Measurements from ENCODE around the gene SLC30A4. TPM values are rescaled to one million over a fixed set of nuclear protein-coding genes. Genes with fewer than 3 reads are reported as not detected.

Gene SLC30A4
- polyA plus RNA-seq, 3 donors = 0.05 to 0.21 (median 0.17) TPM

- Histone ChIP-seq H3K79me2 (ENCODE audit: insufficient read depth, low read length) (no peaks in the 10 kb centered on the region), H3K4me2 (replicated peaks; ENCODE audit: extremely low read depth, low read length, poor library complexity, severe bottlenecking) (no peak overlapping the region), H3K9me3 (replicated peaks in 1 of 2; ENCODE audit: control insufficient read depth in 1 of 2, insufficient read depth in 1 of 2, low read length in 2 of 2) (no peaks in the 10 kb centered on the region), H3K9ac (ENCODE audit: insufficient read depth, low read length, poor library complexity, severe bottlenecking) (no peak overlapping the region), H4K20me1 (ENCODE audit: insufficient read depth, low read length) (no peaks in the 10 kb centered on the region), H3K27ac (ENCODE audit: low read depth in 1 of 2, low read length in 2 of 2) (no peak overlapping the region), H3K4me3 (replicated peaks in 1 of 3; ENCODE audit: low read depth in 2 of 3, low read length in 3 of 3) (no peak overlapping the region), H3K36me3 (replicated peaks in 1 of 2; ENCODE audit: control insufficient read depth in 1 of 2, insufficient read depth in 2 of 2, low read length in 2 of 2) (no peaks in the 10 kb centered on the region), H3K4me1 (ENCODE audit: control insufficient read depth in 1 of 2, insufficient read depth in 2 of 2, low read length in 2 of 2) (no peaks in the 10 kb centered on the region), H2AFZ (ENCODE audit: insufficient read depth, low read depth, low read length, poor library complexity, severe bottlenecking) (no peak overlapping the region), H3K27me3 (ENCODE audit: control insufficient read depth in 2 of 2, insufficient read depth in 2 of 2, low read length in 2 of 2) (peaks cover 0 to 6% of the 10 kb centered on the region in 2 donors)
- Mint-ChIP-seq H3K4me1 (no peaks in the 10 kb centered on the region), H3K4me3 (no peak overlapping the region), H3K27me3 (ENCODE audit: low read depth in 3 of 3) (peaks cover 14 to 20% (median 14%) of the 10 kb centered on the region in 3 donors), H3K27ac (no peak overlapping the region), H3K36me3 (no peaks in the 10 kb centered on the region), H3K9me3 (peaks cover 0 to 3% (median 0%) of the 10 kb centered on the region in 7 donors)
- intact Hi-C loops (cut with micrococcal nuclease) = no loop called here
- WGBS (ENCODE audit: insufficient coverage) = 97% methylated on average over 6 of the region's 9 CpGs
- TF ChIP-seq CTCF (IDR thresholded peaks at IDR 0.05) = no peak
- no peak for DNase-seq
Measured at GRCh38 chr15:45549541-45550220, 27.1 kb upstream of the SLC30A4 start.

GRCh38 chr15:45548753-45549520 is 26.4 kb upstream of the SLC30A4 start:
- TF ChIP-seq CTCF (IDR thresholded peaks at IDR 0.05) = no peak
- H3K4me2 ChIP-seq (replicated peaks; ENCODE audit: extremely low read depth, low read length, poor library complexity, severe bottlenecking) = no peak overlapping the region
- no peak overlapping the region for H3K27ac ChIP-seq (ENCODE audit: low read depth in 1 of 2, low read length in 2 of 2)

More at GRCh38 chr15:45548753-45549520, 26.4 kb upstream of the SLC30A4 start:
- intact Hi-C loops (cut with micrococcal nuclease) = no loop called here
- peaks cover 0 to 4% of the 10 kb centered on the region in 2 donors for H3K27me3 ChIP-seq (ENCODE audit: control insufficient read depth in 2 of 2, insufficient read depth in 2 of 2, low read length in 2 of 2)
- H3K9me3 ChIP-seq (replicated peaks in 1 of 2; ENCODE audit: control insufficient read depth in 1 of 2, insufficient read depth in 1 of 2, low read length in 2 of 2) = no peaks in the 10 kb centered on the region
- no peaks in the 10 kb centered on the region for H4K20me1 ChIP-seq (ENCODE audit: insufficient read depth, low read length)
- WGBS (ENCODE audit: insufficient coverage) = 94% methylated on average over 6 of the region's 17 CpGs
- no peak overlapping the region for H3K4me3 Mint-ChIP-seq
- no peaks in the 10 kb centered on the region for H3K79me2 ChIP-seq (ENCODE audit: insufficient read depth, low read length)
- H3K27me3 Mint-ChIP-seq (ENCODE audit: low read depth in 3 of 3) = peaks cover 7 to 19% (median 14%) of the 10 kb centered on the region in 3 donors
- no peak overlapping the region for H3K9ac ChIP-seq (ENCODE audit: insufficient read depth, low read length, poor library complexity, severe bottlenecking)
- no peaks in the 10 kb centered on the region for H3K4me1 Mint-ChIP-seq
- no peaks in the 10 kb centered on the region for H3K4me1 ChIP-seq (ENCODE audit: control insufficient read depth in 1 of 2, insufficient read depth in 2 of 2, low read length in 2 of 2)
- no peaks in the 10 kb centered on the region for H3K36me3 ChIP-seq (replicated peaks in 1 of 2; ENCODE audit: control insufficient read depth in 1 of 2, insufficient read depth in 2 of 2, low read length in 2 of 2)
- H3K4me3 ChIP-seq (replicated peaks in 1 of 3; ENCODE audit: low read depth in 2 of 3, low read length in 3 of 3) = no peak overlapping the region
- H2AFZ ChIP-seq (ENCODE audit: insufficient read depth, low read depth, low read length, poor library complexity, severe bottlenecking) = no peak overlapping the region
- DNase-seq = no peak
- H3K36me3 Mint-ChIP-seq = no peaks in the 10 kb centered on the region
- H3K27ac Mint-ChIP-seq = no peak overlapping the region
- peaks cover 0 to 3% (median 0%) of the 10 kb centered on the region in 7 donors for H3K9me3 Mint-ChIP-seq
